Stomach (tissue), 9 donors: Measurements from ENCODE around the gene OBSCN. TPM values are rescaled to one million over a fixed set of nuclear protein-coding genes. Genes with fewer than 3 reads are reported as not detected.
A peak's percentile ranks its signal among the peaks of the same experiment; 100 is the strongest.

ENCODE experiments used
- DNase-seq, 2 donors: peaks; one replicate each; pipeline versions ENCODE4 v3.0.0 to v3.0.0-alpha.2; 2013 to 2019
- H3K27ac ChIP-seq, 5 donors: fragments of 200-600 bp in 4 of 5; sonication (generic) in 4 of 5; one replicate each; pipeline ENCODE4 v1.5.1; 2013 to 2019; ENCODE audit warnings: mild to moderate bottlenecking in 1 of 5, moderate library complexity in 1 of 5
- H3K27me3 ChIP-seq, 3 donors: fragments of 200-600 bp; sonication (generic); one replicate each; pipeline ENCODE4 v1.5.1; 2017 to 2019; ENCODE audit warnings: mixed run types in 1 of 3
- H3K36me3 ChIP-seq, 4 donors: fragments of 200-600 bp; sonication (generic); 1 replicate in 3 of 4; 2 replicates in 1 of 4; pipeline ENCODE4 v1.5.1; 2016 to 2019
- H3K4me1 ChIP-seq, 4 donors: fragments of 200-600 bp; sonication (generic); one replicate each; pipeline ENCODE4 v1.5.1; 2016 to 2019
- H3K4me3 ChIP-seq, 4 donors: fragments of 200-600 bp; sonication (generic) in 3 of 4; one replicate each; pipeline ENCODE4 v1.5.1; 2016 to 2019; ENCODE audit warnings: mild to moderate bottlenecking in 1 of 4
- H3K9me3 ChIP-seq, 4 donors: fragments of 200-600 bp; sonication (generic); one replicate each; pipeline ENCODE4 v1.5.1; 2016 to 2019
- CTCF ChIP-seq, 7 experiments: fragments of 450-650 bp in 4 of 7; fragments of 200-600 bp in 3 of 7; sonication (generic) in 3 of 7; IDR thresholded peaks; one replicate each; pipeline ENCODE4 v1.5.1; 2016 to 2019; ENCODE audit warnings: antibody characterized with exemption in 7 of 7, control low read depth in 2 of 7, mild to moderate bottlenecking in 1 of 7
- EP300 ChIP-seq: sonication (generic); formaldehyde crosslinking; IDR thresholded peaks from one replicate; pipeline ENCODE4 v1.6.1; 2017; ENCODE audit warnings: antibody characterized with exemption
- POLR2A ChIP-seq, 4 donors: fragments of 450-650 bp; IDR thresholded peaks; one replicate each; pipeline ENCODE4 v1.6.1; 2016; ENCODE audit warnings: antibody characterized with exemption in 4 of 4, control low read depth in 2 of 4, mild to moderate bottlenecking in 1 of 4, moderate library complexity in 1 of 4
- POLR2AphosphoS5 ChIP-seq, 3 donors: sonication (generic); formaldehyde crosslinking; IDR thresholded peaks; one replicate each; pipeline ENCODE4 v1.6.1; 2016; ENCODE audit warnings: antibody characterized with exemption in 3 of 3
- WGBS, 5 donors: extraction: QIAGEN DNeasy Blood & Tissue Kit in 3 of 5; methylation state at CpG; one replicate each; pipeline versions ENCODE4 v1.1.5 to v1.1.7; 2013 to 2018; 5-methylcytosine and 5-hydroxymethylcytosine counted together
- intact Hi-C: fragments of 100-400 bp; cut with DNase I; formaldehyde crosslinking; loops from one replicate; pipeline ENCODE4 v1.15.1; 2023; ENCODE audit warnings: low total_unique reads
- polyA plus RNA-seq, 3 donors: library from polyadenylated mRNA; stranded (reverse); fragments of 200-250 nt; gene quantifications; one replicate each; pipeline ENCODE4 v1.2.3, GENCODE V29; 2013
- total RNA-seq, 5 donors: library from RNA; depleted of rRNA; stranded (reverse); fragments of >200 nt; gene quantifications; one replicate each; pipeline versions ENCODE4 v1.1.0 to v1.2.3, GENCODE V29; 2014 to 2016
- donor health status: healthy with polysubstance abuse.
- donor health status: Bipolar disorder and iron deficiency.
- donor health status: healthy.

Gene OBSCN
- total and polyA plus RNA-seq, 8 donors, result 7.2 to 111 (median 24.7) TPM

DNA sequence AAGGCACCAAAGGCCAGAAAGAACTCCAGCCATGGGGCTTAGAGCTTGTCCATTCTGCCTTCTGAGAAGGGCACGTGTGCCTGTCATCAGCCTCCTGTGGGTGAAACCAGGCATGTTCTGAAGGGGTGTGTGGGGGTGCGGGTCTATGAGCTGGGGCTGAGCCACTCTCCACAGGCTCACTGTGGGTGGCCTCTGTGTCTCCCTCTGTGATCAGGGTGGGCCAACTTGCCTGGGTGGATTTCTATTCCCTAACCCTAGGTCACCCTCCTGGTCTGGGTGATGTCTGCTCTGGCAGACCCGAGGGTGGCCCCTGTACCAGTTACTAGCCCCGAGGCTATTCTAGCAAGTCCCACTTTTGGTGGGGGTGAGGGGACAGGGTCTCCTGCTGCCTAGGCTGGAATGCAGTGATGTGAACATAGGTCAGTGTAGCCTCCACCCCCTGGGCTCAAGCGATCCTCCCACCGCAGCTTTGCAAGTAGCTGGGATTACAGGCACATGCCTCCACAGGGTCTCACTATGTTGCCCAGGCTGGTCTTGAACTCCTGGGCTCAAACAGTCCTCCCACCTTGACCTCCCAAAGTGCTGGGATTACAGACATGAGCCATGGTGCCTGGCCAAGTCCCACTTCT, 104.4 kb downstream of the OBSCN start:
- intact Hi-C loops, result no loop called here
- Histone ChIP-seq H3K36me3 (peaks cover 0 to 12% (median 2%) of the 10 kb centered on the region in 4 donors), H3K9me3 (peaks cover 0 to 27% (median 16%) of the 10 kb centered on the region in 4 donors), H3K4me3 (no peak overlapping the region), H3K27ac (no peak overlapping the region), H3K4me1 (no peaks in the 10 kb centered on the region), H3K27me3 (peaks cover 0 to 2% (median 0%) of the 10 kb centered on the region in 3 donors)
- 92 to 100% (median 96%) methylated on average over 3 to 6 of the region's 6 CpGs for WGBS, 5 donors
- TF ChIP-seq EP300 (no peak), POLR2A (IDR thresholded peaks at IDR 0.05) (no peak), POLR2AphosphoS5 (IDR thresholded peaks at IDR 0.05) (no peak)
- no peak for DNase-seq

GRCh38 chr1:228313536-228314277, 105.9 kb downstream of the OBSCN start:
- no peak overlapping the region for H3K27ac ChIP-seq
- H3K27me3 ChIP-seq, result no peaks in the 10 kb centered on the region
- intact Hi-C loops, result no loop called here
- H3K4me3 ChIP-seq, result no peak overlapping the region
- no peaks in the 10 kb centered on the region for H3K4me1 ChIP-seq
- DNase-seq, result peak in 1 of 2 donors; percentile 16
- 92 to 96% (median 96%) methylated on average over 21 to 25 of the region's 25 CpGs for WGBS, 5 donors
- peaks cover 0 to 27% (median 16%) of the 10 kb centered on the region in 4 donors for H3K9me3 ChIP-seq
- H3K36me3 ChIP-seq, result peaks cover 0 to 26% (median 5%) of the 10 kb centered on the region in 4 donors
- no peak for TF ChIP-seq POLR2A (IDR thresholded peaks at IDR 0.05)
- no peak for TF ChIP-seq POLR2AphosphoS5 (IDR thresholded peaks at IDR 0.05)
- no peak for TF ChIP-seq CTCF (IDR thresholded peaks at IDR 0.05)
- no peak for TF ChIP-seq EP300

DNA sequence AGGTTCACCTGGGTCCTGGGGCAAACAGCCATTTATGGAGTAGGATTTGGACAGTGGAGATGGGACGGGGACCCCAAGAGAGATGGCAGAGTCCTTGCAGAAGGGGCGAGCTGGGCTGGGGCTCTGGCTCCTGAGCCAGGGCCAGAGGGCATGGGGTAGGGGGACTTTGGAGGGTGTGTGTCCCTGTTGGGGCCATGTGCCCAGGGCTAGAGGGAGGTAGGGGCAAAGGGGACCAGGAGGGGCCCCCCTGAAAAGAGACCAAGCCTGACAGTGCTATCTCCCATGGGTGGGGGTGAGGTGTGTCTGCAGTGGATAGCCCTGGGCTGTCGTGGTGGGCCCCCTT, 106.4 kb downstream of the OBSCN start:
- Histone ChIP-seq H3K27me3 (no peaks in the 10 kb centered on the region), H3K36me3 (peaks cover 0 to 32% (median 11%) of the 10 kb centered on the region in 4 donors), H3K27ac (no peak overlapping the region), H3K4me1 (no peaks in the 10 kb centered on the region), H3K9me3 (peaks cover 0 to 27% (median 16%) of the 10 kb centered on the region in 4 donors), H3K4me3 (no peak overlapping the region)
- WGBS, 5 donors, result 81 to 100% (median 86%) methylated on average over 1 to 3 of the region's 3 CpGs
- TF ChIP-seq EP300, result no peak
- TF ChIP-seq CTCF (IDR thresholded peaks at IDR 0.05), result no peak
- no peak for TF ChIP-seq POLR2A (IDR thresholded peaks at IDR 0.05)
- TF ChIP-seq POLR2AphosphoS5 (IDR thresholded peaks at IDR 0.05), result no peak
- no peak for DNase-seq
- intact Hi-C loops, result no loop called here

DNA sequence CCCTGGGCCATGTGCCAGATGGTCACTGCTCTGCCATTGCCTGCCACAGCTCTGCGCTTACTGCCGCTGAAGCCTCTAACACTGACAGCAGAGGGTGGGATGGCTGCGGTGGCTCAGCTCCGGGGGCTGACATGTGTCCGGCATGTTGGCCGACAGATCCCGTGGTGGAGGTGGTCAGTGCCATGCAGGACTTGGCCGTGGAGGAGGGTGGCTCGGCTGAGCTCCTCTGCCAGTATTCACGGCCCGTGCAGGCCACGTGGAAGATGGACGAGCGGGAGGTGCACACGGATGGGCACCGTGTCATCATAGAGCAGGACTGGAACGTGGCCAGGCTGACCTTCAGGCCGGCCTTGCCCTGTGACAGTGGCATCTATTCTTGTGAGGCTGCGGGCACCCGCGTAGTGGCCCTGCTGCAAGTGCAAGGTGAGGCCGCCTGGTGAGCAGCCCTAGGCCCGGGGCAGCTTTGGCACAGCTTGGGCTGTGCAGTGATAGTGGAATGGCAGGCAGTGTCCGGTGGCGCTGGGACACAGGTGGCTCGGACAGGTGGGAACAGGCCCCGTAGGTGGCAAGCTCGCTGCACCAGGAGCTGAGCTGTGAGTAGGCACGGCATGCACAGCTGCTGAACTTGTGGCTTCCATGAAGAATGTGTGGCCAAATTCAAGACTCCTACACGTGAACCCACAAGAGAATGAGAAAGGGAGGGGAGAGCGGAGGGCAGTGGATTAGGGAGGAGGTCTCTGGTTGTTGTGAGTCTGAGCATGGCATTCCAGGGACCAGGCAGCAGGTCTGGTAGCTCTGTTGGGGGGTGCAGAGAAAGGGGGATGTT, 107.0 kb downstream of the OBSCN start:
- Histone ChIP-seq H3K27ac (no peak overlapping the region), H3K36me3 (peaks cover 0 to 38% (median 16%) of the 10 kb centered on the region in 4 donors), H3K4me3 (no peak overlapping the region), H3K4me1 (no peaks in the 10 kb centered on the region), H3K9me3 (peaks cover 0 to 27% (median 16%) of the 10 kb centered on the region in 4 donors), H3K27me3 (no peaks in the 10 kb centered on the region)
- intact Hi-C loops, result no loop called here
- TF ChIP-seq EP300, result no peak
- TF ChIP-seq POLR2AphosphoS5 (IDR thresholded peaks at IDR 0.05), result no peak
- TF ChIP-seq POLR2A (IDR thresholded peaks at IDR 0.05), result no peak
- TF ChIP-seq CTCF (IDR thresholded peaks at IDR 0.05), result no peak
- peak in 1 of 2 donors; percentile 21 for DNase-seq
- 92 to 95% (median 94%) methylated on average over 22 to 31 of the region's 31 CpGs for WGBS, 5 donors
